HS-5 (cell line): ENCODE measurements around the gene RPH3AL.
"Not testable (repeated sequence)": the region's sequence is repeated elsewhere in the genome, so short reads cannot be mapped to it uniquely, and the experiment has no call there.

Source experiments
- DNase-seq: peaks from one replicate; pipeline ENCODE4 v3.0.0-alpha.2; 2012; ENCODE audit warnings: low read depth

The RPH3AL gene

GRCh38 chr17:238071-238963, 114.3 kb downstream of the RPH3AL start:
- no peak for DNase-seq

- DNase-seq = no peak
These were observed 115.1 kb downstream of the RPH3AL start for GRCh38 chr17:237406-237955.

- DNase-seq = no peak
These were observed 115.8 kb downstream of the RPH3AL start for GRCh38 chr17:236641-237405.

- DNase-seq = no peak
These were observed 116.6 kb downstream of the RPH3AL start for GRCh38 chr17:235831-236640.

GRCh38 chr17:234994-235830, 117.4 kb downstream of the RPH3AL start:
- DNase-seq = not testable (repeated sequence)

DNA sequence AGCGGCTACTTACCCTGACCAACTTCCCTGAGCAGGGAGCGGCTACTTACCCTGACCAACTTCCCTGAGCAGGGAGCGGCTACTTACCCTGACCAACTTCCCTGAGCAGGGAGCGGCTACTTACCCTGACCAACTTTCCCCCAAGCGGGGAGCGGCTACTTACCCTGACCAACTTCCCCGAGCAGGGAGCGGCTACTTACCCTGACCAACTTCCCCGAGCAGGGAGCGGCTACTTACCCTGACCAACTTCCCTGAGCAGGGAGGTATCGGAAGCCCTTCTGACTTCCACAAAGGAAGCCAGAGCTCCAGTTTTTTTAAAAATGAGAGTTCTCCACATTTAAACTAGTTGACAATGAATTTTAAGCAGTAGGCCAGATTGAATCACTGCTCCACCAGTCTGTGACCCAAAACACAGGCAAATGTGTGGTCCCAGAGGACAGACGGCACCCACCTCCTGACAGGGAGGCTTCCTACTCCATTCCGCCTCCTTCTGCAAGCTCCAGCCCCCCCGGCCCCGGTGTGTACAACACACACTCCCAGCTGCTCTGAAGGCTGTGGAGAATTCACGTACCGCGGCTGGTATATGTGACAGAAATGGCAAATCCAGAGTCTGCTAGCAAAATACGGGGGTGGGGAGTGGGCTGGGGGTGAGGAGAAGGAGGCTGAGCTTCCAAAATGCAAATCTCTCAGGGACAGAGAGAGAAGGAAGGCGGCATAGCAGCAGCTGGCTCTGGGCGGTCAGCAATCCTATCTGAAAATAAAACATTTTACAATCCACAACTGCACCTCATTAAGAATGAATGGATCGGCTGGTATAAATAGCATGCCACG, 118.2 kb downstream of the RPH3AL start:
- DNase-seq = not testable (repeated sequence)

GRCh38 chr17:233473-233941, 119.1 kb downstream of the RPH3AL start:
- no peak for DNase-seq

DNA sequence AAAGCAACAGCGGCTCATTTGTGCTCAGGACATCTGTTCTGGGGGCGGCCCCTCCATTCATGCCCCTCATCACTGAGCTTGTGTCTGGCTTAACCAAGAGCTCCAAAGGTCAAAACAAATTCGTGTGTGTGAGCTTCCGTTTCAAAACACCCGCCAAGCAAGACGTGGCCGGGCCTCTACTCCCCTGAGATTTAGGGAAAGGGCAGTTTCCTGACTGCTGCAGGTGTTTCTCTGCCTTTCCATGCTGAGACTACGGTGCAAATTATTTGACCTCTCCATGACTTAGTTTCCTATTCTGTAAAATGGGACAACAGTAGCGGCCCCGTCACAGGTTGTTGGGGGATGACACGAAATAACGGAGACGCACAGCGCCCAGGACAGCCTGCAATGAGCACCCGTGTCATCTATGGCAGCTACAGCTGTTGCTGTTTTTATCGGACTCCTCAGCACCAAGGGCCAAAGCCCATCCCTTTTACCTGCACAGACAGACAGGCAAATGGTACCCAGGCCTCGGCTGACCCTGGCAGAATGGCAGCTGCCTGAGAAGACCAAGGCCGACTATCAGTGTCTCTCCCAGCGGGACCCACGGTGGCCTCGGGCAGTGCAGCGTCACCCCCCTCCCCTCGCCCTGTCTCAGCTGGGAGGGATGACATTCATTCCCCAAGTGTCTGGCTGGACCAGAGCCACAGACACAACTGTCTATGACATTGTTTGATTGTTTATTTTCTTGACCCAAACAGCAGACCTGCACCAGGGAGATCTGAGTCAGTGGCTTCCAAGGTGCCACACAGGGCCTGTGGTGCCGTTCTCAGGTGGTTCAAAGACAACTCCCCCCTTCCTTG, 120.4 kb downstream of the RPH3AL start:
- no peak for DNase-seq

DNA sequence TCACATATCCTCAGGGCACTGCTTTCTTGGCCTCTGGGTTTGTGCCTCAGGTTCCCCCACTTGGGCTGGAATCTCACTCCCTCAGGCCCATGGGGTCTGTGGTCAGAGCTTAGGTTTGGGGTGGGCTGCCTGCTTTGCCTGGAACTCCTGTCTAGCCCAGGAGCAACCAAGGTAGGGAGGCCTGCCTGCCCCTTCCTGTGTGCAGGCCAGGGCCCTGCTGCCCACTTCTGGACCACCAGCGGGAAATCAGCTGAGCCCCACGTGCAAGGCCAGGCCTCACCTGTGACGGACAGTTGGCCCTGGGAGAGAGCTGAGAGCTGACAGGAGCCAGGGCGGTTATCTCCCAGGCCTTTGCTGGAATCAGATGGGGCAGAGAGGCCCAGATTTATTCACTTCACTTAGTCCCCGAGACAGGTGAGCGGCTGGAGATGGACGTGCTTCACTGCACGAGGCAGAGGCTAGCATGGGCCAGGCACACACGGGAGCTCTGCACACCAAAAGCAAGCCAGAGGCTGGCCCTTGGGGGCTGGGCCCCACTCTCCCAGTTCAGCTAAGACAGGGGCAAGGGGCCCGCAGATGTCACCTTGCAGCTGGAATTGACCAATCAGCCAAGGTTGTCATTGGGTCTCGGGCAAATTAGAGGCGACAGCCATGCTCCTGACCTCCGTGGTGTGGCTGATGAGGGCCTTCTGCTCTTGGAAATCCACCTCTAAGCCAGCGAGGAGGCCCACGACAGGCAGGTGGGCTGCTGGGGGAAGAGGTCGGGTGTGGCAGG, 121.2 kb downstream of the RPH3AL start:
- DNase-seq = no peak

DNA sequence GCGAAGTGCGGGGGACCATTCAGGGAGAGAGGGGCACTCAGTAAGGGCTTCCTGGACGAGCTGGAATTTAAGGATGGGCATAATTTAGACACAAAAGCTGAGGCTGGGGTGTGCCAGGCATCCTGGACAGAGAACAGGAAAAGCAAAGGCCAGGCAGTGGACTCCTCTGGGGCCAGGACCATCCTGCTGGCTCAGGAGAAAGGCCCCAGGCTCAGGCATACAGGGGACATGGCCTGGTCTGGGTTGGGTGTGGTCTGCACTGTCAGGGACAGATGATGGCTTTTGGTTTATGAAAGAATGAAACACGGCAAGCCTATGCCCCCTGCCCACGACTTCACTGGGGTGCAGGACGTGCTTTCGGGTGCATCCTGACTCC, 122.2 kb downstream of the RPH3AL start:
- no peak for DNase-seq

- no peak for DNase-seq
These were observed 122.8 kb downstream of the RPH3AL start for GRCh38 chr17:229709-230394.

- no peak for DNase-seq
These were observed 123.5 kb downstream of the RPH3AL start for GRCh38 chr17:228951-229708.

DNA sequence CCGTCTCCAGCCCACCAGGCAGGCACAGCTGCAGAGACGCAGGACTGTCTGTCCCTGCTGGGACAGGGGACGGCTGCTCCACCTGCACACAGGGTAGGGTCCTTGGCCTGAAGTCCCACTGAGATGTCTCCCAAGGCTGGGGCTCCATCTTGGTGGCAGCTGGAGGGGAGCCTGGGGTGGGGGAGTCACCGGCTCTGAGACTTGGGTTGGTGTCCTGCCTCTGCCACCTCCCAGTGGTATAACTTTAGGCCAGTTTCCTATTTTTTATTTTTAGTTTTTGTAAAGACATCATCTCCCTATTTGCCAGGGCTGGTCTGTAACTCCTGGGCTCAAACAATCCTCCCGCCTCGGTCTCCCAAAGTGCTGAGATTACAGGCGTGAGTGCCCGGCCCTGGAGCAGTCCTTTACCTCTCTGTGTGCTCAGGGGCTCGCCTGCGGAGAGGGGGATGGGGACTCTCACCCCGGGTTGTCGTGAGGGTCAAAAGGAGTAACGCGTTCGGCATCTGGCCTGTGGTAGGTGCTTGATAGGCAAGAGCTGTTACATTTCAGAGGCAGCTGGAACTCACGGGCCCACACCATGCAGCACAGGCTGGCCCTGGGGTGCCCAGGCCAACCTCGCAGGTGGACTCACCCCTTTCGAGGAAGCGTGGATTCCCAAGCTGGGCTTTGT, 124.5 kb downstream of the RPH3AL start:
- no peak for DNase-seq

- no peak for DNase-seq
These were observed 125.3 kb downstream of the RPH3AL start for GRCh38 chr17:227078-227945.
